SK-N-SH (cell line): ENCODE measurements around the gene CANX. TPM values are rescaled to one million over a fixed set of nuclear protein-coding genes. Genes with fewer than 3 reads are reported as not detected.

Experiments
- CTCF ChIA-PET: fragments of 300-600, 350-600 bp; formaldehyde crosslinking; extraction: SDS; loops from one replicate; lab custom pipeline; 2021; lab: Yijun Ruan, JAX
- POLR2A ChIA-PET: fragments of 350-600 bp; sonication (Branson Sonifier 250); formaldehyde crosslinking; extraction: SDS; loops from one replicate; lab custom pipeline; 2020; ENCODE audit warnings: antibody characterized with exemption, inconsistent platforms; lab: Yijun Ruan, JAX
- DNase-seq: peaks from one replicate; pipeline ENCODE4 v3.0.0; 2012
- H2AFZ ChIP-seq: fragments of 200-600 bp; sonication (generic); 2 replicates; pipeline ENCODE4 v1.8.1; 2016; ENCODE audit warnings: antibody characterized with exemption, mild to moderate bottlenecking, low read depth
- H3F3A ChIP-seq: fragments of 200-600 bp; sonication (generic); replicated peaks from 2 replicates; pipeline ENCODE3; 2016; ENCODE audit warnings: antibody characterized with exemption, mild to moderate bottlenecking; ENCODE audit not compliant: insufficient read depth
- H3K27ac ChIP-seq, 2 experiments: fragments of 200-500 bp in 1 of 2; fragments of 200-600 bp in 1 of 2; sonication (Bioruptor generic) in 1 of 2; sonication (generic), shearing (Covaris generic) in 1 of 2; 2 replicates each; pipeline versions ENCODE4 v1.5.1 to v1.6.1; 2014 to 2016; ENCODE audit warnings: low read depth in 2 of 2, inconsistent platforms in 1 of 2, low read length in 1 of 2, mild to moderate bottlenecking in 1 of 2, mixed read lengths in 1 of 2
- H3K27me3 ChIP-seq: fragments of 200-600 bp; sonication (generic), shearing (Covaris generic); 2 replicates; pipeline ENCODE4 v1.6.1; 2016; ENCODE audit warnings: mixed run types; ENCODE audit not compliant: insufficient read depth
- H3K36me3 ChIP-seq, 2 experiments: fragments of 200-500 bp in 1 of 2; fragments of 200-600 bp in 1 of 2; sonication (Bioruptor generic) in 1 of 2; sonication (generic) in 1 of 2; replicated peaks in 1 of 2; 2 replicates each; pipeline versions ENCODE3 to v1.5.1; 2014 to 2016; ENCODE audit warnings: low read length in 1 of 2, mild to moderate bottlenecking in 1 of 2; ENCODE audit not compliant: insufficient read depth in 2 of 2, control insufficient read depth in 1 of 2
- H3K4me1 ChIP-seq, 2 experiments: fragments of 200-500 bp in 1 of 2; fragments of 200-600 bp in 1 of 2; sonication (Bioruptor generic) in 1 of 2; sonication (generic), shearing (Covaris generic) in 1 of 2; 2 replicates each; pipeline versions ENCODE4 v1.5.1 to v1.6.1; 2014 to 2016; ENCODE audit warnings: low read depth in 1 of 2, low read length in 1 of 2, mixed run types in 1 of 2; ENCODE audit not compliant: insufficient read depth in 2 of 2, control insufficient read depth in 1 of 2
- H3K4me2 ChIP-seq: fragments of 200-600 bp; sonication (generic), shearing (Covaris generic); 2 replicates; pipeline ENCODE4 v1.6.1; 2017; ENCODE audit warnings: mixed run types
- H3K4me3 ChIP-seq, 2 experiments: fragments of 200-500 bp in 1 of 2; fragments of 200-600 bp in 1 of 2; sonication (Bioruptor generic) in 1 of 2; sonication (generic), shearing (Covaris generic) in 1 of 2; 2 replicates each; pipeline versions ENCODE4 v1.5.1 to v1.8.1; 2014 to 2016; ENCODE audit warnings: low read depth in 2 of 2, inconsistent platforms in 1 of 2, low read length in 1 of 2, mild to moderate bottlenecking in 1 of 2, mixed read lengths in 1 of 2, moderate library complexity in 1 of 2
- H3K79me2 ChIP-seq: fragments of 200-600 bp; sonication (generic); 2 replicates; pipeline ENCODE4 v1.8.1; 2017; ENCODE audit warnings: mild to moderate bottlenecking; ENCODE audit not compliant: insufficient read depth
- H3K9ac ChIP-seq: fragments of 200-600 bp; sonication (generic); 2 replicates; pipeline ENCODE4 v1.6.1; 2017; ENCODE audit warnings: mixed run types
- H3K9me2 ChIP-seq: fragments of 200-600 bp; sonication (generic); 2 replicates; pipeline ENCODE4 v1.6.1; 2017; ENCODE audit warnings: mixed run types
- H3K9me3 ChIP-seq: fragments of 200-600 bp; sonication (generic); 2 replicates; pipeline ENCODE4 v1.6.1; 2017; ENCODE audit warnings: mixed run types, mild to moderate bottlenecking, moderate library complexity
- H4K20me1 ChIP-seq: fragments of 200-600 bp; sonication (generic); 2 replicates; pipeline ENCODE4 v1.6.1; 2017; ENCODE audit warnings: mild to moderate bottlenecking, mixed run types; ENCODE audit not compliant: insufficient read depth
- CTCF ChIP-seq: fragments of 200-600 bp; sonication (generic); IDR thresholded peaks from 2 replicates; pipeline ENCODE4 v1.6.1; 2017; ENCODE audit warnings: antibody characterized with exemption, mild to moderate bottlenecking, moderate library complexity
- EP300 ChIP-seq, 2 experiments: IDR thresholded peaks; 2 replicates each; pipeline versions ENCODE4 v1.4.0 to v1.6.1; 2012; ENCODE audit warnings: borderline replicate concordance in 1 of 2, low read depth in 1 of 2, low read length in 1 of 2
- FOSL2 ChIP-seq: IDR thresholded peaks from 2 replicates; pipeline ENCODE4 v1.4.0; 2012; ENCODE audit warnings: low read depth, mild to moderate bottlenecking, moderate library complexity, borderline replicate concordance
- FOXM1 ChIP-seq: IDR thresholded peaks from 2 replicates; pipeline ENCODE4 v1.4.0; 2012; ENCODE audit warnings: low read depth, mild to moderate bottlenecking
- GATA2 ChIP-seq: sonication (generic); formaldehyde crosslinking; IDR thresholded peaks from 2 replicates; pipeline ENCODE4 v1.5.0; 2020; ENCODE audit warnings: mild to moderate bottlenecking, missing genetic modification reagents
- NRF1 ChIP-seq: IDR thresholded peaks from 2 replicates; pipeline ENCODE4 v1.6.1; 2012; ENCODE audit warnings: low read depth, mild to moderate bottlenecking, low read length
- PBX3 ChIP-seq: IDR thresholded peaks from 2 replicates; pipeline ENCODE4; 2012
- SIN3A ChIP-seq: IDR thresholded peaks from 2 replicates; pipeline ENCODE4 v1.6.1; 2012; ENCODE audit warnings: low read depth, mild to moderate bottlenecking, low read length, moderate library complexity, borderline replicate concordance
- SMC3 ChIP-seq: IDR thresholded peaks from 2 replicates; pipeline ENCODE4 v1.6.1; 2012; ENCODE audit warnings: low read depth, low read length, improper control_type of control experiment
- TCF12 ChIP-seq: IDR thresholded peaks from 2 replicates; pipeline ENCODE4 v1.4.0; 2012
- TEAD4 ChIP-seq: IDR thresholded peaks from 2 replicates; pipeline ENCODE4 v1.4.0; 2012; ENCODE audit warnings: mild to moderate bottlenecking, borderline replicate concordance; ENCODE audit not compliant: insufficient read depth
- YY1 ChIP-seq: IDR thresholded peaks from 2 replicates; pipeline ENCODE4 v1.4.0; 2012; ENCODE audit warnings: low read depth, mild to moderate bottlenecking
- WGBS: methylation state at CpG from one replicate; pipeline ENCODE4 v1.1.6; 2017; ENCODE audit warnings: low lambda C conversion rate; 5-methylcytosine and 5-hydroxymethylcytosine counted together
- polyA plus RNA-seq, 3 experiments: library from polyadenylated mRNA; depleted of rRNA; stranded (reverse); fragments of >200 nt; gene quantifications; 2 replicates each; pipeline ENCODE4 v1.2.3, GENCODE V29; 2012
- TF ChIP-seq, protein P1 (sequence below): IDR thresholded peaks from 2 replicates; pipeline ENCODE4 v1.4.0; 2012; ENCODE audit warnings: low read depth, borderline replicate concordance
- TF ChIP-seq, protein P2 (sequence below): fragments of 150-350 bp; IDR thresholded peaks from 2 replicates; pipeline ENCODE4 v1.6.1; 2017; ENCODE audit warnings: antibody characterized with exemption, low read length, low read depth, borderline replicate concordance
- TF ChIP-seq, protein P3 (sequence below): IDR thresholded peaks from 2 replicates; pipeline ENCODE4 v1.4.0; 2012; ENCODE audit warnings: low read depth

The CANX gene
- polyA plus RNA-seq, 1 of the 3 experiments (the other 2 are of a cell fraction), result 215 TPM

DNA sequence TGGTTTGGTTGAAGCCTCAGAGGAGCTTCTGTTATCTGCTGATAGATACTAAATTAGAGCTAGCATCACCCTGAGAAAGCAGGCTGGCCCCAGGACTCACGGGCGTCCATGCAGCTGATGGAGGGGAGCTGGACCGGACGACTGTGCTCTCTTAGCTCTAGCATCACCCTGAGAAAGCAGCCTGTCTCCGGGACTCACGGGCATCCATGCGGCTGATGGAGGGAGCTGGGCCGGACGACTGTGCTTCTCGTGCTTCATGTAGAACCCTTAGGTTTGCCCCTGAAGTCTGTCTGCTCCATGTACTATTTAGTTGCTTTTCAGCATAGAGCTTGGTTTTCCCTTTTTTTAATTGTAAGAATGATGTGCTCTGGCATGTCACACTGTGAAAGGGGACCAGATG lies 78.7 kb downstream of the CANX start:
- ChIA-PET CTCF (interaction anchor here (0.7 to 3.4 kb wide), 6 partner anchors 9 to 19 kb away, joined by 3 to 20 read pairs (median 5); no protein-coding TSS in a partner anchor), POLR2A (no interaction called here)
- peaks cover 16 to 67% of the 10 kb centered on the region in 2 experiments for H3K36me3 ChIP-seq
- no peak overlapping the region for H2AFZ ChIP-seq
- no peaks in the 10 kb centered on the region; the same call in 1 of the 2 replicates for H3K79me2 ChIP-seq
- no peak overlapping the region for H3K4me2 ChIP-seq
- TF ChIP-seq, protein P1, sequence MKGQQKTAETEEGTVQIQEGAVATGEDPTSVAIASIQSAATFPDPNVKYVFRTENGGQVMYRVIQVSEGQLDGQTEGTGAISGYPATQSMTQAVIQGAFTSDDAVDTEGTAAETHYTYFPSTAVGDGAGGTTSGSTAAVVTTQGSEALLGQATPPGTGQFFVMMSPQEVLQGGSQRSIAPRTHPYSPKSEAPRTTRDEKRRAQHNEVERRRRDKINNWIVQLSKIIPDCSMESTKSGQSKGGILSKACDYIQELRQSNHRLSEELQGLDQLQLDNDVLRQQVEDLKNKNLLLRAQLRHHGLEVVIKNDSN, result no peak
- no peak for TF ChIP-seq GATA2
- TF ChIP-seq, all 33 proteins: peak for 0
- 94% methylated on average over 10 of the region's 10 CpGs for WGBS
- Histone ChIP-seq H3K9ac (no peak overlapping the region), H3K27me3 (no peaks in the 10 kb centered on the region), H3K4me1 (no peaks in the 10 kb centered on the region), H3K9me3 (no peaks in the 10 kb centered on the region), H3K27ac (no peak overlapping the region), H3K4me3 (no peak overlapping the region), H3F3A (no peaks in the 10 kb centered on the region), H4K20me1 (no peaks in the 10 kb centered on the region), H3K9me2 (no peaks in the 10 kb centered on the region)
- no peak for DNase-seq

- Histone ChIP-seq H3K27ac (no peak overlapping the region), H3K9ac (no peak overlapping the region), H3K36me3 (peaks cover 16 to 65% of the 10 kb centered on the region in 2 experiments), H3K4me2 (no peak overlapping the region), H3K79me2 (no peaks in the 10 kb centered on the region; the same call in 1 of the 2 replicates), H3K27me3 (no peaks in the 10 kb centered on the region), H3K9me3 (no peaks in the 10 kb centered on the region), H3F3A (no peaks in the 10 kb centered on the region), H3K4me3 (no peak overlapping the region), H4K20me1 (no peaks in the 10 kb centered on the region), H3K9me2 (no peaks in the 10 kb centered on the region)
- CTCF ChIA-PET, result interaction anchor here (0.6 to 1.7 kb wide), 6 partner anchors 9 to 19 kb away, joined by 3 to 7 read pairs (median 4); no protein-coding TSS in a partner anchor
- 92% methylated on average over 9 of the region's 9 CpGs for WGBS
- no peak for DNase-seq
- no peak for TF ChIP-seq SIN3A
- no peak for TF ChIP-seq SMC3
- TF ChIP-seq PBX3, result no peak
- no peak for TF ChIP-seq TEAD4
- TF ChIP-seq, protein P2, sequence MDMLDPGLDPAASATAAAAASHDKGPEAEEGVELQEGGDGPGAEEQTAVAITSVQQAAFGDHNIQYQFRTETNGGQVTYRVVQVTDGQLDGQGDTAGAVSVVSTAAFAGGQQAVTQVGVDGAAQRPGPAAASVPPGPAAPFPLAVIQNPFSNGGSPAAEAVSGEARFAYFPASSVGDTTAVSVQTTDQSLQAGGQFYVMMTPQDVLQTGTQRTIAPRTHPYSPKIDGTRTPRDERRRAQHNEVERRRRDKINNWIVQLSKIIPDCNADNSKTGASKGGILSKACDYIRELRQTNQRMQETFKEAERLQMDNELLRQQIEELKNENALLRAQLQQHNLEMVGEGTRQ, result no peak
- no peak for TF ChIP-seq FOXM1
- no peak for TF ChIP-seq FOSL2
- TF ChIP-seq, protein P1, result no peak
- TF ChIP-seq YY1, result no peak
- no peak for TF ChIP-seq EP300 (IDR thresholded peaks at IDR 0.05; ENCODE audit: borderline replicate concordance in 1 of 2, low read depth in 1 of 2, low read length in 1 of 2)
- no peak for TF ChIP-seq NRF1
- TF ChIP-seq TCF12, result no peak
- TF ChIP-seq CTCF, result no peak
- TF ChIP-seq, protein P3, sequence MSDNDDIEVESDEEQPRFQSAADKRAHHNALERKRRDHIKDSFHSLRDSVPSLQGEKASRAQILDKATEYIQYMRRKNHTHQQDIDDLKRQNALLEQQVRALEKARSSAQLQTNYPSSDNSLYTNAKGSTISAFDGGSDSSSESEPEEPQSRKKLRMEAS, result no peak
- TF ChIP-seq, all 33 proteins: peak for 0
- Histone ChIP-seq H3K4me1 (no peaks in the 10 kb centered on the region), H2AFZ (no peak overlapping the region)
- POLR2A ChIA-PET, result no interaction called here
Measured at GRCh38 chr5:179777909-179778308, 79.1 kb downstream of the CANX start.
